Ishikawa (cell line): Measurements from ENCODE around the gene UST.

Experiments used
- CEBPB ChIP-seq: IDR thresholded peaks from 2 replicates; pipeline ENCODE4 v1.6.1; 2012
- EGR1 ChIP-seq: IDR thresholded peaks from 2 replicates; pipeline ENCODE4 v1.6.1; 2012
- EP300 ChIP-seq: IDR thresholded peaks from 2 replicates; pipeline ENCODE4 v1.6.1; 2012; ENCODE audit warnings: borderline replicate concordance
- FOXM1 ChIP-seq: IDR thresholded peaks from 2 replicates; pipeline ENCODE4 v1.6.1; 2012; ENCODE audit warnings: low read depth, borderline replicate concordance
- NFIC ChIP-seq: IDR thresholded peaks from 2 replicates; pipeline ENCODE4 v1.6.1; 2012
- TEAD4 ChIP-seq: IDR thresholded peaks from 2 replicates; pipeline ENCODE4 v1.6.1; 2012
- YY1 ChIP-seq: IDR thresholded peaks from 2 replicates; pipeline ENCODE4 v1.6.1; 2012; ENCODE audit warnings: low read depth
- TF ChIP-seq, protein P1 (sequence below): IDR thresholded peaks from 2 replicates; pipeline ENCODE4 v1.6.1; 2012
- TF ChIP-seq, protein P2 (sequence below): IDR thresholded peaks from 2 replicates; pipeline ENCODE4 v1.6.1; 2012; ENCODE audit warnings: low read depth, mild to moderate bottlenecking

DNA sequence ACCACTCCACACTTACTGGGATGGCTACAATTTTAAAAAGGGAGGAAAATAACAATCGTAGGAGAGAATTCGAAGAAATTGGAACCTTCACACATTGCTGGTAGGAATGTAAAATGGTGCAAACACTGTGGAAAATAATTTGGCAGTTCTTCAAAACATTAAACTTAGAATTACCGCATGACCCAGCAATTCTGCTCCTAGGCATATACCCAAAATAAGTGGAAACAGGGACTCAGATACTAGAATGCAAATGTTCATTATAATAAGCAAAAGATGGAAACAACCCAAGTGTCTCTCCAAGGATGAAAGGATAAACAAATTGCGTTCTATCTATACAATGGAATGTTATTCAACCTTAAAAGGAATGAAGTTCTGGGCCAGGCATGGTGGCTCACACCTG, 325.2 kb downstream of the UST start:
- TF ChIP-seq, protein P1, sequence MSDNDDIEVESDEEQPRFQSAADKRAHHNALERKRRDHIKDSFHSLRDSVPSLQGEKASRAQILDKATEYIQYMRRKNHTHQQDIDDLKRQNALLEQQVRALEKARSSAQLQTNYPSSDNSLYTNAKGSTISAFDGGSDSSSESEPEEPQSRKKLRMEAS, result no peak
- no peak for TF ChIP-seq FOXM1
- TF ChIP-seq EP300, result no peak
- no peak for TF ChIP-seq YY1
- TF ChIP-seq EGR1, result no peak
- TF ChIP-seq NFIC, result no peak
- no peak for TF ChIP-seq TEAD4
- TF ChIP-seq CEBPB, result no peak
- TF ChIP-seq, protein P2, sequence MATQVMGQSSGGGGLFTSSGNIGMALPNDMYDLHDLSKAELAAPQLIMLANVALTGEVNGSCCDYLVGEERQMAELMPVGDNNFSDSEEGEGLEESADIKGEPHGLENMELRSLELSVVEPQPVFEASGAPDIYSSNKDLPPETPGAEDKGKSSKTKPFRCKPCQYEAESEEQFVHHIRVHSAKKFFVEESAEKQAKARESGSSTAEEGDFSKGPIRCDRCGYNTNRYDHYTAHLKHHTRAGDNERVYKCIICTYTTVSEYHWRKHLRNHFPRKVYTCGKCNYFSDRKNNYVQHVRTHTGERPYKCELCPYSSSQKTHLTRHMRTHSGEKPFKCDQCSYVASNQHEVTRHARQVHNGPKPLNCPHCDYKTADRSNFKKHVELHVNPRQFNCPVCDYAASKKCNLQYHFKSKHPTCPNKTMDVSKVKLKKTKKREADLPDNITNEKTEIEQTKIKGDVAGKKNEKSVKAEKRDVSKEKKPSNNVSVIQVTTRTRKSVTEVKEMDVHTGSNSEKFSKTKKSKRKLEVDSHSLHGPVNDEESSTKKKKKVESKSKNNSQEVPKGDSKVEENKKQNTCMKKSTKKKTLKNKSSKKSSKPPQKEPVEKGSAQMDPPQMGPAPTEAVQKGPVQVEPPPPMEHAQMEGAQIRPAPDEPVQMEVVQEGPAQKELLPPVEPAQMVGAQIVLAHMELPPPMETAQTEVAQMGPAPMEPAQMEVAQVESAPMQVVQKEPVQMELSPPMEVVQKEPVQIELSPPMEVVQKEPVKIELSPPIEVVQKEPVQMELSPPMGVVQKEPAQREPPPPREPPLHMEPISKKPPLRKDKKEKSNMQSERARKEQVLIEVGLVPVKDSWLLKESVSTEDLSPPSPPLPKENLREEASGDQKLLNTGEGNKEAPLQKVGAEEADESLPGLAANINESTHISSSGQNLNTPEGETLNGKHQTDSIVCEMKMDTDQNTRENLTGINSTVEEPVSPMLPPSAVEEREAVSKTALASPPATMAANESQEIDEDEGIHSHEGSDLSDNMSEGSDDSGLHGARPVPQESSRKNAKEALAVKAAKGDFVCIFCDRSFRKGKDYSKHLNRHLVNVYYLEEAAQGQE, result no peak
